Activated CD4-positive, alpha-beta T cell treated with anti-CD3 and anti-CD28 coated beads, Interleukin-10, Interleukin-2, amounts not matched to agents 100 ng/mL and 50 ng/mL, durations not matched to agents 16 hours and 8 hours (primary cell): ENCODE data around the gene PTBP3.
"Not testable (repeated sequence)": the region's sequence is repeated elsewhere in the genome, so short reads cannot be mapped to it uniquely, and the experiment has no call there.

ENCODE experiments used
- DNase-seq: peaks from one replicate; pipeline ENCODE4 v3.0.0-alpha.2; 2020

Gene PTBP3, protein sequence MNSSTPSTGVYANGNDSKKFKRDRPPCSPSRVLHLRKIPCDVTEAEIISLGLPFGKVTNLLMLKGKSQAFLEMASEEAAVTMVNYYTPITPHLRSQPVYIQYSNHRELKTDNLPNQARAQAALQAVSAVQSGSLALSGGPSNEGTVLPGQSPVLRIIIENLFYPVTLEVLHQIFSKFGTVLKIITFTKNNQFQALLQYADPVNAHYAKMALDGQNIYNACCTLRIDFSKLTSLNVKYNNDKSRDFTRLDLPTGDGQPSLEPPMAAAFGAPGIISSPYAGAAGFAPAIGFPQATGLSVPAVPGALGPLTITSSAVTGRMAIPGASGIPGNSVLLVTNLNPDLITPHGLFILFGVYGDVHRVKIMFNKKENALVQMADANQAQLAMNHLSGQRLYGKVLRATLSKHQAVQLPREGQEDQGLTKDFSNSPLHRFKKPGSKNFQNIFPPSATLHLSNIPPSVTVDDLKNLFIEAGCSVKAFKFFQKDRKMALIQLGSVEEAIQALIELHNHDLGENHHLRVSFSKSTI

DNA sequence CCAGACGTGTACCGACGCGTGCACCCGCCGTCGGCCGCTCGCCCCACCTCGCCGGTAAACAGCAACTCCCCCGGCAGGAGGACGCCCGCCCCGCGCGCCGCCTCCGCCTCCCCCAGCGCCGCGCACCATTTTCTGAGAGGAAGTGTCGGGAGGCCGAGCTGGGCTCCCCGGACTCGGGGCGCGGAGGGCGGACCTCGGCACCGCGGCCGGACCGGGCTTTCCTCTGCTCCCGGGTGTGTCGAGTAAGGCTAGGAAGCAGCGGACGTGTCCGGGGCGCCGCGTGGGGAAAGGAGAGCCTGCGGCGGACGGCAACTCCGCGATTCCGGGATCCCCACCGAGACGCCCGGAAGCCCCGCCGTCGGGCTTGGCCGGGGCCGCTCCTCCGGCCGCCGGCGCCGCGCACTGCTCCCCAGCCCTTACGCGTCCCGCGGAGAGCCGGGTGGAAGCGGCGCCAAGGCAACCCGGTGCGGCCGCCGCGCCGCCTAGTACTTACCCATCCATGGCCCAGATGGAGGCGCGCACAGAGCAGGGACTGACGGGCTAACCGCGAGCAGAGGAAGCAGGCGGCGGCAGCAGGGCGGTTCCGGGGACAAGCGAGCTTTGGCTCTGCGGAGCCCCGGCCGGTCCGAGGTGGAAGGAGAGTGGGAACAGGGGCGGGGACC lies at the start of gene PTBP3:
TSS of gene PTBP3 (minus strand) at position 643 of the 662 bp plus-strand sequence. CDS start 35,754 bp downstream, outside the sequence.
- peak; percentile 87 for DNase-seq

GRCh38 chr9:112382501-112383364 lies 49.3 kb upstream of the PTBP3 start:
- DNase-seq = no peak

GRCh38 chr9:112382066-112382465 lies 48.6 kb upstream of the PTBP3 start:
- DNase-seq = no peak

DNA sequence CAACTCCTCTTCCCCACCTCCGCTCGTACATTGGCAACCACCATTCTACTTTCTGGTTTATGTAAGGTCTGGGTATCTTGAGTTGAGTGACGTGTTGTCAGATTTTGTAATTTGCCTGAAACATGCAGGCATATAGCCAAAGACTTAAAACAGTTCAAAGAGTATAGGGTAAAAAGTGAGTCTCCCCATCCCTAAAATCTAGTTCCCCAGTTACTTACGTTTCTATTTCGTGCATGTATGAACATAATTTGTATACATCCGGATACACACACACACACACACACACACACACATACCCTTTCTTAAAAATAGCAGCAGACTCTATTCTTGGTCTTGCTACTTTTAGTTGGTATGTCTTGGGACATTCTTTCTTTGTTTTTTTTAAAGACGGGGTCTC lies 47.4 kb upstream of the PTBP3 start:
- peak; percentile 35 for DNase-seq

DNA sequence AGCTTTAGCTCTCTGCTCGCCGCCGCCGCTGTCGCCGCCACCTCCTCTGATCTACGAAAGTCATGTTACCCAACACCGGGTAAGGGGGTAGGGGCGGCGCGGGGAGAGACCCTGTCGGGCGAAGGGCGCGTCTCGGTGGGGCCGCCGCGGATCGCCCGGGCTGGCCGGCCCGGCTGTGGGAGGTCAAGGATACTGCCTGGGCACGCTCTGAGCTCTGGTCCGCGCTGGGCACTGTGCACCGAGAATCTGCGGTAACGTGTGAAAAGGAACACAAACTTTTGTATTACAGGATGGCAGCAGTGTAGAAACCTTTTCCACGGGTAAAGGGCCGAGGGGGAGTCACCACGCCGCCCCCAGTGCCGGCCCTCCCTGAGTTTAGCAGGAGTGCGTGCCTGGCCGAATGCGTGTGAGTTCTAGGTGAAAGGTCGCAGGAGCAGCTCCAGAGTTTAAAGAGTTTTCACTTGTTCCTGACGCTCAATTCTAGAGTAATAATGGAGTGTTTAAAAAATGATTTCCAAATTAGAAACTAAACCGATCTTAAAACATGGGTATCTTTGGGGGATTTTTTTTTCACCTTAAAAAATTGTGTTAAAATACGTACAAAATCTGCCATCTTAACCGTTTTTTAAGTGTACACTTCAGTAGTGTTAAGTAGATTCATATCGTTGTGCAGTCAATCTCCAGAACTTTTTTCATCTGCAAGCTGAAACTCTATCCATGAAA lies 46.8 kb upstream of the PTBP3 start, which contains the start of gene HSDL2:
TSS of gene HSDL2 (plus strand) at position 7 of the 723 bp plus-strand sequence. CDS start at position 63, 56 bp downstream.
- DNase-seq = peak; percentile 34

DNA sequence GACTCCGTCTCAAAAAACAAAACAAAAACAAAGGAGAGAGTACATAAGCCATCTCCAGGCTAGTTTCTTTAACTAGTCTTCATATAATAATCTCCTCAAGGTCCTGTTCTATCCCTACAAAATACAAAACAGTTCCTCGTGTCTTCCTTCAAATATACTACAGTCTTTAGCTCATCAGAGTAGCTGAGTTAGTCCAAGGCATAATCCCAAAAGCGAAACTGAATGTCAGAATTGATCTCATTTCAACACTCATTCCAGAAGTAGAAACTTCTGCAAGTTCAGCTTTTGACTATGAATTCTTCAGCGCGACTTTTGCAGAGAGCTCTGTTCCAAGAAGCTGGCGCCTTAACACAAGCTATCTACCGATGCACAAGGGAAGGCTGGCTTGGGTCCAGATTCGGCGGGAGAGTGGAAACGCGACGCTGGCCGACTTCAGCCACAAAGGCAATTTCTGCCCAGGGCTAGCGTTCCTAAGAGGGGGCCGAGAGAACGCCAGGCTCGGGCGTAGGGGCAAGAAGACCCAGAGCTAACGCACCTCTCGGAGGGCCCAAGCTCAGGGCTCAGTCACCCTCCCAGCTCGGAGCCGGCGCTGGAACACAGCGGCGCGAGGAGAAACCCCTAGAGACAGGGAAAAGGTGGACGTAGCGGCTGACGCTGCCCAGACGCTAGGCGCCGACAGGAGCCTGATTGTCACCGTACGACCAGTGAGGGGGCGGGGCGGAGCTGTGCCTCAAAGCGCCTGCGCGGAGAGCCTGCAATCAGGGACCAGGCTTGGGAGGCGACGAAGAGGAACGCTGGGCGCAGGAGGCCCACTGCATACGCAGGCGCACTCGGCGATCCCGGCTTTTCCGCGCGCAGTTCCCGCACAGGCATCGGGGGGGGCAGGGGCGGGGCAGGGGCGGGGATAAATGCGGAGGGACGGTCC lies 46.0 kb upstream of the PTBP3 start:
- peak; percentile 99 for DNase-seq

DNA sequence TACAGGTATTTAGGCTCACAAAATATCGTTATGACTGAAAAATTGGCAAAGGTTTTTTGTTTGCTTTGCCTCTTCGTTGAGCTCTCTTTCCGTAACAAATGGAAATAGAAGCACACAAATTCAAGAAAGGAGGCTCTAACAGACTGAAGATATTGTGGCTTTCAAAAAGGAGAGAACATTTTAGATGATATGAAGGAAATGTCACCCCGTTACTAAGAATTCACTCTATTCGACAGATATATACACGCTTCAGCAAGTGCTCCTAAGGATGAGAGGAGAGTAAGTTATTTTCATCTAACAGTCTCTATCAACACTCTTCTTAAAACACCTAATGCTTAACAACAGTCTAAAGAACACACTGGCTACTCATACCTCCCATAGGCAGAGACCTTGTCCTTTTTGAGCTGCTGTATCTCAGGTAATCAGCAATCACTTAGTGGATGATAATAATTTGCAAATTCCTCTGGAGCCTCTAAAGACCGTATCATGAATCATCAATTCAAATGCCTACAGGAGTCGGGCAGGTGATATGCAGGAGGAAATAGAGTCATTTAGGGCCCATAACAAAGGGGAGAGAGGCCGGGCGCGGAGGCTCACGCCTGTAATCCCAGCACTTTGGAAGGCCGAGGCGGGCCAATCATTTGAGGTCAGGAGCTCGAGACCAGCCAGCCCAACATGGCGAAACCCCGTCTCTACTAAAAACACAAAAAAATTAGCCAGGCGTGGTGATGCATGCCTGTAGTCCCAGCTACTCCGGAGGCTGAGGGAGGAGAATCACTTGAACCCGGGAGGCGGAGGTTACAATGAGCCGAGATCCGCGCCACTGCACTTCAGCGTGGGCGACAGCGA lies 45.1 kb upstream of the PTBP3 start:
- DNase-seq = peak; percentile 47

GRCh38 chr9:112377684-112378327 lies 44.4 kb upstream of the PTBP3 start:
- DNase-seq = peak; percentile 16

- peak; percentile 39 for DNase-seq
Measured at GRCh38 chr9:112377087-112377486, 43.7 kb upstream of the PTBP3 start.

DNA sequence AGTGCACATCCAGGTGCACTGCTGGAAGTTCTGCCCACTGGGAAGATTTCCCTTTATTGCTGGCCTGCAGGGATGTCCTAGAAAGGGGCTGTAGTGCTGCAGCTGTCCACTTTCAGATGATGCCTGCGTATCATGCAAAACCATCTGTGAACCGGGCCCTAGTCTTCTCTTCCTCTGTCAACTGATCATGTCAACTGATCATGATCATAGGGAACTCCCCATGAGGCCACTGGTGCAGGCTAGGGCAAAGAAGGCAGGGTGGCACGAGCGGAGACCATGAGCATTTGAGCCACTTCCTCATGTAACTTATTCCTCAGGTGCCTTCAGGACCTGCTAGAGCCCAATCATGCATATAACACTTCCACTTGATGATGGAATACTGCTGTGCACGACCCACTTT lies 41.9 kb upstream of the PTBP3 start:
- no peak for DNase-seq

DNA sequence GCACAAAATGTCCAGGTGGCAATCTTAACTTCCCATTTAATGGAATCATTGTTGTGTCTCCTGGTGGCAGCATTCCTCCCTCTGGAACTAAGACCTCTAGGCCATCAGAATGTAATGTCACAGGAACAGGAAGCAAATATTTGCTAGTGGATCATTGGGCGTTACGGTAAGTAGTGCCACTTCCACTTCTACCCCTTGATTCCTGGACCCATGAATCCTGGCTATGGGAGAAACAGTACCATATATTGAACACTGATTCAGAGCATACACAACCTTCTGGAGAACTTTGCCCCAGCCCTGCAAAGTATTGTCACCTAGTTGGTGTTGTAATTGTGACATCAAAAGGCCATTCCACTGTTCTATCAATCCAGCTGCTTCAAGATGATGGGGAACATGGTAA lies 40.8 kb upstream of the PTBP3 start:
- DNase-seq = not testable (repeated sequence)

GRCh38 chr9:112373666-112374065 lies 40.2 kb upstream of the PTBP3 start:
- DNase-seq = not testable (repeated sequence)

- no peak for DNase-seq
Measured at GRCh38 chr9:112371060-112371459, 37.6 kb upstream of the PTBP3 start.

DNA sequence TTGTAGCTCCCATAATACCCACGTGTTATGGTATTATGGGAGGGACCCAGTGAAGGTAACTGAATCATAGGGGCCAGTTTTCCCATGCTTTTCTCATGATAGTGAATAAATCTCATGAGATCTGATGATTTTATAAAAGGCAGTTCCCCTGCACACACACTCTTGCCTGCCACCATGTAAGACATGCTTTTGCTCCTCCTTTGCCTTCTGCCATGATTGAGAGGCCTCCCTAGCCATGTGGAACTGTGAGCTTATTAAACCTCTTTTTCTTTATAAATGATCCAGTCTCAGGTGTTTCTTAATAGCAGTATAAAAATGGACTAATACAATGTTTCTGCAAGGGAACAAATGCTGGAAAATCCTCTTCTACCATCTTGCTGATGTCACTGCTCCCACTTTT lies 36.4 kb upstream of the PTBP3 start:
- no peak for DNase-seq

GRCh38 chr9:112367465-112367864 lies 34.0 kb upstream of the PTBP3 start:
- DNase-seq = no peak

- no peak for DNase-seq
Measured at GRCh38 chr9:112366591-112366990, 33.2 kb upstream of the PTBP3 start.

GRCh38 chr9:112365257-112365656 lies 31.8 kb upstream of the PTBP3 start:
- DNase-seq = not testable (repeated sequence)

DNA sequence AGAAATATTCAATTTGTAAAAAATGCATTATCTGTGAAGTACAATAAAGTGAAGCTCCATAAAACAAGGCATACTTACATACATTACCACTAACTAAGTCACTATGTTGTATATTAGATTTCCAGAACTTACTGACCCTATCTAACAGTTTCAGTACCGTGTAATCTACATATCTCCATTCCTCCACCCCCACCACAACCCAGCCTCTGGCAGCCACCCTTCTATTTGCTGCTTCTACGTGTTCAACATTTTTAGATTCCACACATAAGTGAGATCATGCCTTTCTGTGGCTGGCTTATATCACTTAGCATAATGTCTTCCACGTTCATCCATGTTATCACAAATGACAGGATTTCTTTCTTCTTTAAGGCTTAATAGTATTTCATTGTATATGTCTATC lies 31.3 kb upstream of the PTBP3 start:
- DNase-seq = no peak

DNA sequence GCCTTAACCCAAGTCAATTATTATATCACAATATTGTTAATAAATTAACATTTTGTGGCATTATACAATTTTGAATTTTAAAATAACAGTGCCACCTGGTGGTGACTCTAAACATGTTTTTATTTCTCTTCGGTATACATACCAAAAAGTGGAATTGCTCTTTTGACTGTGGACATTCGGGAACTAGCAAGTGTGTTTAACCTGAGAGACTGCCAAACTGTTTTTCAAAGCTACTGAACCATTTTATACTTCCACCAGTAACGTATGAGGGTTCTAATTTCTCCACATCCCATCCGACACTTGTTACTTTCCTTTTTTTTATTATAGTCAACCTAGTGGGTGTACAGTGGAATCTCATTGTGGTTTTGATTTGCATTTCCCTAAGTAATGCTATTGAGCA lies 28.2 kb upstream of the PTBP3 start:
- peak; percentile 56 for DNase-seq
